ENCODE results near the gene KANK3.
"Not testable (repeated sequence)": the region's sequence is repeated elsewhere in the genome, so short reads cannot be mapped to it uniquely, and the experiment has no call there.

KANK3 gene

GRCh38 chr19:8370176-8371010 is 27.3 kb upstream of the KANK3 start:
- no peak for DNase-seq (ENCODE audit: low spot score)

GRCh38 chr19:8367327-8368001 is 24.4 kb upstream of the KANK3 start:
- peak; percentile 86 for DNase-seq (ENCODE audit: low spot score)

- DNase-seq (ENCODE audit: low spot score): no peak
Observed at GRCh38 chr19:8366961-8367326, 23.9 kb upstream of the KANK3 start.

- DNase-seq (ENCODE audit: low spot score): no peak
Observed at GRCh38 chr19:8366121-8366581, 23.1 kb upstream of the KANK3 start.

GRCh38 chr19:8363803-8364771 is 21.0 kb upstream of the KANK3 start, which contains the start of gene ANGPTL4:
TSS of gene ANGPTL4 (plus strand) at chr19:8364155. CDS start at chr19:8364322, 167 bp downstream.
- peak; percentile 49 for DNase-seq (ENCODE audit: low spot score)

- DNase-seq (ENCODE audit: low spot score): peak; percentile 84
Observed at GRCh38 chr19:8361921-8362793, 19.1 kb upstream of the KANK3 start.

GRCh38 chr19:8360196-8360595 is 17.1 kb upstream of the KANK3 start:
- DNase-seq (ENCODE audit: low spot score): no peak

- DNase-seq (ENCODE audit: low spot score): no peak
Observed at GRCh38 chr19:8358948-8359347, 15.9 kb upstream of the KANK3 start.

- DNase-seq (ENCODE audit: low spot score): no peak
Observed at GRCh38 chr19:8357007-8357521, 14.0 kb upstream of the KANK3 start.

GRCh38 chr19:8355631-8356402 is 12.8 kb upstream of the KANK3 start:
- no peak for DNase-seq (ENCODE audit: low spot score)

- not testable (repeated sequence) for DNase-seq (ENCODE audit: low spot score)
Observed at GRCh38 chr19:8352845-8353244, 9.8 kb upstream of the KANK3 start.

GRCh38 chr19:8352134-8352827 is 9.2 kb upstream of the KANK3 start:
- DNase-seq (ENCODE audit: low spot score): no peak

- DNase-seq (ENCODE audit: low spot score): not testable (repeated sequence)
Observed at GRCh38 chr19:8349629-8350372, 6.7 kb upstream of the KANK3 start.

GRCh38 chr19:8343483-8343844 is 402 bp upstream of the KANK3 start:
- DNase-seq (ENCODE audit: low spot score): no peak

GRCh38 chr19:8342316-8342683 is 762 bp downstream of the KANK3 start:
- no peak for DNase-seq (ENCODE audit: low spot score)

GRCh38 chr19:8341504-8341903 is 1.6 kb downstream of the KANK3 start:
- DNase-seq (ENCODE audit: low spot score): not testable (repeated sequence)

GRCh38 chr19:8340341-8341096 is 2.5 kb downstream of the KANK3 start:
- no peak for DNase-seq (ENCODE audit: low spot score)

GRCh38 chr19:8338835-8339234 is 4.2 kb downstream of the KANK3 start:
- DNase-seq (ENCODE audit: low spot score): no peak

Measured in pons (tissue), 1 donor.